HG03066 (cell line): ENCODE data around the gene CYP24A1.
"Not testable (repeated sequence)": the region's sequence is repeated elsewhere in the genome, so short reads cannot be mapped to it uniquely, and the experiment has no call there.

ENCODE experiments used
- ATAC-seq: cut with Tn5 transposase; IDR thresholded peaks from one replicate; pipeline ENCODE4 v1.9.1; 2021; ENCODE audit warnings: low read depth; ENCODE audit not compliant: unreplicated experiment

The CYP24A1 gene

GRCh38 chr20:54138427-54138826 is 35.4 kb downstream of the CYP24A1 start:
- ATAC-seq = no peak

- ATAC-seq = no peak
These were observed 36.7 kb downstream of the CYP24A1 start for GRCh38 chr20:54137115-54137514.

DNA sequence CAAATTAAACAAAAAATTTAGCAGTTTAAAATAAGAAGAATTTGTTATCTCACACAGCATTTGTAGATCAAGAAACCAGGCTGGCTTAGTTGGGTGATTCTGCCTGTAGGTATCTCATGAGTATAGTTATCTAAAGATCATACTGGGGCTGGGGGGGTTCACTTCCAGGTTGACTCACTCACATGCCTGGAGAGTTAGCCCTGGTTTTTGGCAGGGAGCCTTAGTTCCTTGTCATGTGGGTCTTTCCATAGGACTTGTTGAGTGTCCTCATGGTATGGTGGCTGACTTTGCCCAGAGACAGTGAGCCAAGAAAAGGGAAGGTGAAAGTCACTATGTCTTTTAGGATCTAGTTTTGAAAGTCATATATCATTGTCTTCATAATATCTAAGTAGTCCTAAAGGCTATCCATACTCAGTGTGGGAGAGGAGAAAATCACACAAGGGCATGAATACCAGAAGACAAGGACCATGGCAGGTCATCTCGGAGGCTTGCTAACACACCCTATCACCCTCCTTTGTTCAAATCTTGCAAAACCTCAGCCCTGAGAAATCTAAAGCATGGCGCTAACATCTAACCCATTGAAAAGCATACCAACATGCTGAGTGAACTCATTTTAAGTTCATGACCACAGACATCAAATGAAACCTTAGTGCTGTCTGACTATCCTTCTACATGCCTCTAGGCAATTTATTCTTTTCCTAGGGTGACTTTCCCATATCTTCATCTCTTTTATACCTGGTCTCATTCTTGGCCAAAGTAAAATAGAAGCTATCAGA is 39.2 kb downstream of the CYP24A1 start:
- ATAC-seq = no peak

GRCh38 chr20:54133434-54134427 is 40.1 kb downstream of the CYP24A1 start:
- no peak for ATAC-seq

GRCh38 chr20:54132612-54133433 is 41.0 kb downstream of the CYP24A1 start:
- ATAC-seq = no peak

GRCh38 chr20:54131675-54132611 is 41.8 kb downstream of the CYP24A1 start:
- no peak for ATAC-seq

DNA sequence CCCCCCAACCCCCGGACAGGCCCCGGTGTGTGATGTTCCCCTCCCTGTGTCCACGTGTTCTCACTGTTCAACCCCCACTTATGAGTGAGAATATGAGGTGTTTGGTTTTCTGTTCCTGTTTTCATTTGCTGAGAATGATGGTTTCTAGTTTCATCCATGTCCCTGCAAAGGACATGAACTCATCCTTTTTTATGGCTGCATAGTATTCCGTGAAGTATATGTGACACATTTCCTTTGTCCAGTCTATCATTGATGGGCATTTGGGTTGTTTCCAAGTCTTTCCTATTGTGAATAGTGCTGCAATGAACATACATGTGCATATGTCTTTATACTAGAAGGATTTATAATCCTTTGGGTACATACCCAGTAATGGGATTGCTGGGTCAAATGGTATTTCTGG is 42.7 kb downstream of the CYP24A1 start:
- not testable (repeated sequence) for ATAC-seq

DNA sequence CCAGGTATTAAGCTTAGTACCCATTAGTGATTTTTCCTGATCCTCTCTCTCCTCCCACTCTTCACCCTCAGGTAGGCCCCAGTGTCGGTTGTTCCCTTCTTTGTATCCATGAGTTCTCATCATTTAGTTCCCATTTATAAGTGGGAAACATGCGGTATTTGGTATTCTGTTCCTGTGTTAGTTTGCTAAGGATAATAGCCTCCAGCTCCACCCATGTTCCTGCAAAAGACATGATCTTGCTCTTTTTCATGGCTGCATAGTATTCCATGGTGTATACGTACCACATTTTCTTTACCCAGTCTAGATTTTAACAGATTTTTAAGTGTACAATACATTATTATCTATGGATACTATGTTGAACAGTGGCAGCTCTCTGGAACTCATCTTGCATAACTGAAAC is 44.4 kb downstream of the CYP24A1 start:
- ATAC-seq = no peak

- no peak for ATAC-seq
These were observed 45.8 kb downstream of the CYP24A1 start for GRCh38 chr20:54127855-54128574.

GRCh38 chr20:54126806-54127655 is 46.8 kb downstream of the CYP24A1 start:
- ATAC-seq = no peak

DNA sequence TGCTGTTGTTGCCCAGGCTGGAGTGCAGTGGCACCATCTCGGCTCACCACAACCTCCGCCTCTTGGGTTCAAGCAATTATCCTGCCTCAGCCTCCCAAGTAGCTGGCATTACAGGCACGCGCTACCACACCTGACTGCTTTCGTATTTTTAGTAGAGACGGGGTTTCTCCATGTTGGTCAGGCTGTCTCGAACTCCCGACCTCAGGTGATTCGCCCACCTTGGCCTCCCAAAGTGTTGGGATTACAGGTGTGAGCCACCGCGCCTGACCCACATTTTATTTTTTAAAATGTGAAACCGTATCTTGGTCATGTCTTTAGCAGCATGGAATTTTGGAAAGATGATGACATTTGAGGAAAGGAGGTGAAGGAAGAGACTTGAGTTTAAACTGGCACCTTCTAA is 47.5 kb downstream of the CYP24A1 start:
- ATAC-seq = not testable (repeated sequence)

DNA sequence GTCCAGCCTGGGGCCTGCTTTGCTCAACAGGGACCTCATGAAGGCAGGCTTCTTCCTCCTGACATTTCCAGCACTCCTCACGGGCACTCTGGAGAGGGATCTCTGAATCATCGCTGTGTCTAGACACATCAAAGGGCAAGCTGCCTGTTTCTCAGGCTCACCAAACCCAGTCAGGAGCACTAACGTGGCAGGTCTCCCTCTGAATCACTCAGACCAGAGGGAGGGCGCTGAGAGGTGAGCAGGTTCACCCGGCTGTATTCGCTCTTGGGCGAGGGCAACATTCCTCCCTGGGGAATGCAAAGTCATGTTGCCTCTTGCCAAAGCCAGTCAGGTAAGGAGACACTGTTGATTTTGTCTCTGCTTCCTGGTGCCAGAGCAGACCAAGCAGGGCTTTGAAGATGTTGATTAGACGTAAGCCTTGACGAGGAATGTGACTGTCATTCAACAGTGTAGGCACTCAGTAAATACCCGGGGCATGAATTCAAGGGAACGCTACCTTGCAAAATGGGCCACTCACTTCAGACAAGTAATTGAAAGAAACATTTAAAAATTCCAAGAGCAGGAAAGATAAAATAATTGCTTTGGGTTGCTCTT is 50.1 kb downstream of the CYP24A1 start:
- ATAC-seq = no peak

GRCh38 chr20:54122681-54123586 is 50.9 kb downstream of the CYP24A1 start:
- no peak for ATAC-seq

DNA sequence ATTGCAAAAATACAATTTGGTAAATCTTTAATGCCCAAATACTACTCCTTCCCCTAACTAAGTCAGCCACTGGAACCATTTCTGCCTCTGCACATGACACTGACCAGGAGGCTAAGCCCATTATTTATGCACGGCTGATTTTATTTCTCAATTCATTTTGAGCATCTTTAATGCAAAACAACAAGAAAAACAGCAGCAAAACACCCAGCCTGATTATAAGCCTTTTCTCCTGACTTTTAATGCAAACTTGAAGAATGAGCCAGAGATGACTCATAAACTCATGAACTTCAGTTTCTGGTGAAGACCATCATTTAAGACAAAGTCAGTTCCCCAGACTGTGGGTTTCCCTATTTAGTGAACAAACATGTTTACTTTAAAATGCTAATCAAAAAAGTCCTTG is 51.6 kb downstream of the CYP24A1 start:
- peak; percentile 51 for ATAC-seq

DNA sequence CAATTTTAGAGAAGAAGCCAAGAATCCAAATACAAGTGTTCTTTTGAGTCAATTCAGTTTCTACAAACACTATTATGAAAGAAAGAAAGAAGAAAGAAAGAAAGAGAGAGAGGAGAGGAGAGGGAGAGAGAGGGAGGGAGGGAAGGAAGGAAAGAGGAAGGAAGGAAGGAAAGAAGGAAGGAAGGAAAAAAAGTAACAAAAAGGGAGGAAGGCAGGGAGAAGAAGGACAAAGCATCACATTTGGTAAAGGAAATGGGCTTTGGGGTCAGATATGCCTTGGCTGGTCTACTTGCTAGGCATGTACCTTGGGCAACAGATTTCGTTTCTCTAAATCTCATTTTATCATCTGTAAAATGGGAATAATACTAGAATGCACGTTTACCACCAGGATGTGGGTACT is 54.0 kb downstream of the CYP24A1 start:
- no peak for ATAC-seq

GRCh38 chr20:54118220-54119001 is 55.4 kb downstream of the CYP24A1 start:
- ATAC-seq = no peak
